ENCODE results near the gene IFT122.
"Not testable (repeated sequence)": the region's sequence is repeated elsewhere in the genome, so short reads cannot be mapped to it uniquely, and the experiment has no call there.

The IFT122 gene

DNA sequence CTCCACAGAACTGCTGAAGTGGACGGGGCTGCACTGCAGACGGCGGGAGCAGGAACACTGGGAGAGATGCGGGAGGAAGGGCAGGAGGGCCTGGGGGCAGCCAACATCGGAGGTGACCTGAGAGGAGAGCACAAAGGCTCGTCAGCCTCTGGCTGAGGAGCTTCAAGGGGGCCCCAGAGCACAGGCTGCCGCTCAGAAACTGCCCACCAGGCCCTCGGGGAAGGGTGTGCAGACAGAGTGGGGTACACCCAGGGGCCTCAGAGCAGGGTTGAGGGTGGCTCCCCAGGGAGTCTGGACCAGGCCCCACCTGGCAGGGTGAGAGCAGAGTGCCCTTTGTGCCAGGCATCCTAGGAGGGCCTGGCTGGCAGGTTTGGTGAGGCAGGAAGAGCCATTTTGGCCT lies 73.7 kb downstream of the IFT122 start:
- Histone ChIP-seq H3K9me3 (ENCODE audit: control insufficient read depth, insufficient read depth, low read length) (no peaks in the 10 kb centered on the region), H3K36me3 (ENCODE audit: control insufficient read depth, insufficient read depth, low read length) (peaks cover 14% of the 10 kb centered on the region), H3K4me1 (ENCODE audit: control insufficient read depth, insufficient read depth, low read length) (no peaks in the 10 kb centered on the region)

DNA sequence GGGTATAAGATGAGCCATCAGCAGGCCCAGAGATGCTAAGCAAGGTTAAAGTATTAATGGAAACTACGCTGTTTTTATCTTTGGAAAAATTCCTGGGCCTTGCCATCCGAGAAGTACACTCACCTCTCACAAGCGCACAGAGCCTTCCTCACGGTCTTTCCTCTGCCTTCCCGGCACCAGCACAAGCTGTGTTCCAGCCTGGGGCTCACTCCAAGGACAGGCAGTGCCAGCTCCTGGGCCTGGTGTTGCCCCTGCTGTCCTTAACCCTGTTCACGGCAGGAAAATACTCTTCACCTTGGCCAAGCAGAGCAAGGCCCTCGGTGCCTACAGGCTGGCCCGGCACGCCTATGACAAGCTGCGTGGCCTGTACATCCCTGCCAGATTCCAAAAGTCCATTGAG lies 74.1 kb downstream of the IFT122 start:
- Histone ChIP-seq H3K36me3 (ENCODE audit: control insufficient read depth, insufficient read depth, low read length) (peaks cover 14% of the 10 kb centered on the region), H3K4me1 (ENCODE audit: control insufficient read depth, insufficient read depth, low read length) (no peaks in the 10 kb centered on the region), H3K27me3 (ENCODE audit: control insufficient read depth, insufficient read depth, low read length) (no peaks in the 10 kb centered on the region), H3K9me3 (ENCODE audit: control insufficient read depth, insufficient read depth, low read length) (no peaks in the 10 kb centered on the region), H3K4me3 (ENCODE audit: low read depth, low read length) (no peak overlapping the region), H3K27ac (ENCODE audit: low read depth, low read length) (no peak overlapping the region), H3K9ac (ENCODE audit: low read depth, low read length) (no peak overlapping the region)

More for the DNA sequence above, 73.7 kb downstream of the IFT122 start:
- no peak overlapping the region for H3K9ac ChIP-seq (ENCODE audit: low read depth, low read length)
- no peak overlapping the region for H3K27ac ChIP-seq (ENCODE audit: low read depth, low read length)
- H3K27me3 ChIP-seq (ENCODE audit: control insufficient read depth, insufficient read depth, low read length), result no peaks in the 10 kb centered on the region
- no peak overlapping the region for H3K4me3 ChIP-seq (ENCODE audit: low read depth, low read length)

DNA sequence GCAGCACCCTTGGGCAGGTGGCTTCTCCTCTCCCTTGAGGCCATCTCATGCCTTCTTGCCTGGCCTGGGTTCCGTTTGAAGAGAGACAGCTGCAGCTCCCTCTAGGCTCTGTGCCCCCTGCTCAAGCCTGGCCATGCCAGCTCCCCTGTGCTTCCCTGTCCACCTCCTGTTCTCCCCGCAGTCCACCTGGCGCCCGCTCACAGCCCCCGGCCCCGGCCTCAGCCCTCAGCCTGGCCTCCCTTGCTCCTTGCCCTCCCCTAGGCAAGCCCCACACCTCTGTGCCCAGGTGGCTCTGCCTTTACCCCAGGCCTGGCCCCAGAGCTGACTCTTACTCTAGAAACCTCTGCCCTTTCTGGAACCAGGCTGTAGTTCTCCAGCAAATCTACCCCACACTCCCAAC lies 74.5 kb downstream of the IFT122 start:
- H3K27me3 ChIP-seq (ENCODE audit: control insufficient read depth, insufficient read depth, low read length), result no peaks in the 10 kb centered on the region
- H3K4me3 ChIP-seq (ENCODE audit: low read depth, low read length), result no peak overlapping the region
- peaks cover 14% of the 10 kb centered on the region for H3K36me3 ChIP-seq (ENCODE audit: control insufficient read depth, insufficient read depth, low read length)
- no peak overlapping the region for H3K9ac ChIP-seq (ENCODE audit: low read depth, low read length)
- H3K4me1 ChIP-seq (ENCODE audit: control insufficient read depth, insufficient read depth, low read length), result no peaks in the 10 kb centered on the region
- H3K9me3 ChIP-seq (ENCODE audit: control insufficient read depth, insufficient read depth, low read length), result no peaks in the 10 kb centered on the region
- no peak overlapping the region for H3K27ac ChIP-seq (ENCODE audit: low read depth, low read length)

DNA sequence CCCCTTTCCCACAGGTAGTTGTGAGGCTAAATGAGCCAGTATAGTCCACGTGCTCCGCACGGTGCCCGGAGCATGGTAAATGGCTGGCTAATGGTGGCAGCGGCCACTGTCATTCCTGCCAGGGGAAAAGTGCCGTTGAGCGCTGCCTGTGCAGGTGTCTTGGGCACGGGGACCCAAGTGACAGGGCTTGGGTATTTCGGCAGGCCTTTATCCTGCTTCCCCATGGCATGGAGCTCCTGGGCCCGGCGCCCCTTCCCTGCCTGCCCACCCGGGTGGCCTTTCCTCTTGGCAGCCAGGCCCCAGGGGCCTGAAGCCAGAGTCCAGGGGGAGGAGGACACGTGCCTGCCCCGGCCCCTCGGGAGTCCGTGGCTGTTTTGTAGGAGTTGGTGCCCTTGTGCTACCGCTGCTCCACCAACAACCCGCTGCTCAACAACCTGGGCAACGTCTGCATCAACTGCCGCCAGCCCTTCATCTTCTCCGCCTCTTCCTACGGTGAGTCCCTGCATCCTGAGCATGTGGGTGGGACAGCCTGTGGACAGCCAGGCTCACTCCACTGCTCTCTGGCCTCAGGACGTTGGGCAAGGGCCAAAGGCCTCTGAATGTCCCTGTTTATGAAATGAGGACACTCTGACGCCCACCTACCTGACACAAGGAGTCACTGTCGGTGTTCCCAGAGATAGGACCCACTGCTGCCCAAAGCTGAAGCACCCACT lies 75.2 kb downstream of the IFT122 start:
- not testable (repeated sequence) for H3K27ac ChIP-seq (ENCODE audit: low read depth, low read length); H3K4me1 ChIP-seq (ENCODE audit: control insufficient read depth, insufficient read depth, low read length); H3K9ac ChIP-seq (ENCODE audit: low read depth, low read length); H3K27me3 ChIP-seq (ENCODE audit: control insufficient read depth, insufficient read depth, low read length); H3K4me3 ChIP-seq (ENCODE audit: low read depth, low read length); H3K9me3 ChIP-seq (ENCODE audit: control insufficient read depth, insufficient read depth, low read length)
- H3K36me3 ChIP-seq (ENCODE audit: control insufficient read depth, insufficient read depth, low read length), result peaks cover 14% of the 10 kb centered on the region

DNA sequence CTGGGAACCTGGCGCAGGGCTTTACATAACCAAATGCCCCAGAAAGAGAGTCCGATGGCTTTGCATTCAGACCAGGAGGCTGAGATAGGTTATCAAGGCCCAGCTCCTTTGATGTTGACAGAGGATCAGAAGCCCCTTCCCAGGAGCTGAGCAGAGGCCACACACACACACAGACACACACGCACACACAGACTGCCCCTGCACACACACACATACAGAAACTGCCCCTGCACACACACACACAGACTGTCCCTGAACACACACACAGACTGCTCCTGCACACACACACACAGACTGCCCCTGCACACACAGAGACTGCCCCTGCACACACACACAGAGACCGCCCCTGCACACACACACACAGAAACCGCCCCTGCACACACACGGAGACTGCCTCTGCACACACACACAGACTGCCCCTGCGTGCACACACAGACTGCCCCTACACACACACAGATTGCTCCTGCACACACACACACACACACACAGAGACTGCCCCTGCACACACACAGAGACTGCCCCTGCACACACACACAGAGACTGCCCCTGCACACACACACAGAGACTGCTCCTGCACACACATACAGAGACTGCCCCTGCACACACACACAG lies 75.9 kb downstream of the IFT122 start:
- H3K27ac ChIP-seq (ENCODE audit: low read depth, low read length); H3K9me3 ChIP-seq (ENCODE audit: control insufficient read depth, insufficient read depth, low read length); H3K27me3 ChIP-seq (ENCODE audit: control insufficient read depth, insufficient read depth, low read length); H3K4me1 ChIP-seq (ENCODE audit: control insufficient read depth, insufficient read depth, low read length); H3K4me3 ChIP-seq (ENCODE audit: low read depth, low read length); H3K9ac ChIP-seq (ENCODE audit: low read depth, low read length): not testable (repeated sequence)
- H3K36me3 ChIP-seq (ENCODE audit: control insufficient read depth, insufficient read depth, low read length), result peaks cover 14% of the 10 kb centered on the region

DNA sequence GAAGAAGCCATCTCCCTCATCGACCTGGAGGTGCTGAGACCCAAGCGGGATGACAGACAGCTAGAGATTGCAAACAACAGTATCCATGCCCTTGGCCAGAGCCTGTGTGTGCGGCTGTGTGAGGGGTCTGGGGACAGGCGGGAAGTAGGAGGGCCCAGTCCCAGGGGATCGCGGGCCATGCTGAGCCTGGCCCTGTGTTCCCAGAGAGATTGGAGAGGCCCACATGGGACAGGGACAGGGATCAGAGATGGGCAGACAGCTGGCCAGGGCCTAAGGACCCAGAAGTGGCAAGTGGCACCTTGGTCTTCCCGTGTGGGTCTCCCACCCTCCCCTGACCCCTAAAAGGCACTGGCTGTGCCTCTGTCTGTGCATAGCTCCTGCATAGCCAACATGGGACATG lies 77.5 kb downstream of the IFT122 start:
- H3K4me3 ChIP-seq (ENCODE audit: low read depth, low read length), result no peak overlapping the region
- H3K9me3 ChIP-seq (ENCODE audit: control insufficient read depth, insufficient read depth, low read length), result no peaks in the 10 kb centered on the region
- no peaks in the 10 kb centered on the region for H3K27me3 ChIP-seq (ENCODE audit: control insufficient read depth, insufficient read depth, low read length)
- H3K36me3 ChIP-seq (ENCODE audit: control insufficient read depth, insufficient read depth, low read length), result peaks cover 5% of the 10 kb centered on the region
- H3K4me1 ChIP-seq (ENCODE audit: control insufficient read depth, insufficient read depth, low read length), result no peaks in the 10 kb centered on the region
- no peak overlapping the region for H3K27ac ChIP-seq (ENCODE audit: low read depth, low read length)
- H3K9ac ChIP-seq (ENCODE audit: low read depth, low read length), result no peak overlapping the region

DNA sequence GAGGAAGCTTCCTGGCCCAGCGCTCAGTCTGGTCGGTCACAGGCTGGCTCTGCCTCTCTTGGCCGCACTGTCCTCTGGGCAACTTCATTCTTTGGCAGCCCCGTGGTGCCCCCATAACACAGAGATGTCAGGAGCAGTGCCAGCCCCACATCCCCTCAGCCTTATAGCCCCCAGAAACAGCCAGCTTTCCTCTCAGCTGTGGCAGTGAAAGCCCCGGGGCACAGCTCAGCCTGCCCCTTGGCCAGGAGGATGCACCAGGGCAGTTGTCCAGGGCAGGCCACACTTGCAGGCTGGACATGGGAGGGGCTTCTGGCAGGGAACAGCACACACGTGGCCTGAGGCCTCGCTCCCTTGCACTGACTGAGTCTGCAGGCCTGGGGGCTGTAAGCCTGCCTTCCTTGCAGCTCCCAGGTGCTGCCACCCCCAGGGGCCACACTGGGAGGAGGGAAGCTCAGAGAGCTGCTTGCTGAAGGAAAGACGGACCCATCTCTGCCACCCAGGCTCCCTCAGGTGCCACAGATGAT lies 78.1 kb downstream of the IFT122 start:
- Histone ChIP-seq H3K9ac (ENCODE audit: low read depth, low read length) (no peak overlapping the region), H3K27me3 (ENCODE audit: control insufficient read depth, insufficient read depth, low read length) (no peaks in the 10 kb centered on the region)

DNA sequence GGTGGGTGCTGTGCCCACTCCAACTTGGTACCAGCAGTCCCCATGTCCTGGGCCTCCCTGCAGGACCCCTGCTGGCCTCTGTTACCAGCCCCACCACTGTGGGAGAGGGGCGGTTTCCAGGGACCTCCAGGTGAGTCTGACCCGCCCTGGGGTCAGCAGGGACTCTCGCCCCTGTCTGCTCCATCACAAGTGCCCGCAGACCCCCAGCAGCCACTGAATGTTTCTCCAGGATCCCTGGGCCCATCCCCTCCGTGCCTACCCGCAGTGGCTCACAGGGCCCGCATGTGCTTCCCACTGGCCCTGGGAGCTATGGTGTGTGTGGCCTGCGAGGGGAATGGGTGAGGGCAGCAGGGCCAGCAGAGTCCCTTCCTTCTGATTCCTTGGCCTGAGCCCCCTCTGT lies 78.6 kb downstream of the IFT122 start:
- no peaks in the 10 kb centered on the region for H3K4me1 ChIP-seq (ENCODE audit: control insufficient read depth, insufficient read depth, low read length)

More for the DNA sequence above, 78.1 kb downstream of the IFT122 start:
- H3K4me1 ChIP-seq (ENCODE audit: control insufficient read depth, insufficient read depth, low read length), result no peaks in the 10 kb centered on the region
- H3K36me3 ChIP-seq (ENCODE audit: control insufficient read depth, insufficient read depth, low read length), result peaks cover 3% of the 10 kb centered on the region
- no peak overlapping the region for H3K27ac ChIP-seq (ENCODE audit: low read depth, low read length)
- H3K4me3 ChIP-seq (ENCODE audit: low read depth, low read length), result no peak overlapping the region
- H3K9me3 ChIP-seq (ENCODE audit: control insufficient read depth, insufficient read depth, low read length), result no peaks in the 10 kb centered on the region

DNA sequence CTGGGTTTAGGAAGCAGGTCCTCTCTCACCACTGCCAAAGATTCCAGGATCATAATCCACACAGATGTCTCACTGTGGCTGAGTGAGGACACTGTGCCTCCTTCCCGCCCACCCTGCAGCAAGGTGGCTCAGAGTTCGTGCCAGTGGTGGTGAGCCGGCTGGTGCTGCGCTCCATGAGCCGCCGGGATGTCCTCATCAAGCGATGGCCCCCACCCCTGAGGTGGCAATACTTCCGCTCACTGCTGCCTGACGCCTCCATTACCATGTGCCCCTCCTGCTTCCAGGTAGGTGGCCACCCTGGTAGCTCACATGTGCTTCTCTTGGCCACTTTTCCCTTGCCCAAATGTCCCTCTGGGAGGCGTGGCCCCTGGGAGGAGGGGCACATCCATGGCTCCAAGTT lies 79.4 kb downstream of the IFT122 start:
- Histone ChIP-seq H3K4me3 (ENCODE audit: low read depth, low read length) (no peak overlapping the region), H3K27ac (ENCODE audit: low read depth, low read length) (no peak overlapping the region), H3K9ac (ENCODE audit: low read depth, low read length) (no peak overlapping the region), H3K36me3 (ENCODE audit: control insufficient read depth, insufficient read depth, low read length) (peaks cover 3% of the 10 kb centered on the region; the same call in 1 of the 2 replicates), H3K4me1 (ENCODE audit: control insufficient read depth, insufficient read depth, low read length) (no peaks in the 10 kb centered on the region), H3K9me3 (ENCODE audit: control insufficient read depth, insufficient read depth, low read length) (no peaks in the 10 kb centered on the region), H3K27me3 (ENCODE audit: control insufficient read depth, insufficient read depth, low read length) (no peaks in the 10 kb centered on the region)

More for the DNA sequence above, 78.6 kb downstream of the IFT122 start:
- Histone ChIP-seq H3K27me3 (ENCODE audit: control insufficient read depth, insufficient read depth, low read length) (no peaks in the 10 kb centered on the region), H3K27ac (ENCODE audit: low read depth, low read length) (no peak overlapping the region), H3K9me3 (ENCODE audit: control insufficient read depth, insufficient read depth, low read length) (no peaks in the 10 kb centered on the region), H3K4me3 (ENCODE audit: low read depth, low read length) (no peak overlapping the region), H3K9ac (ENCODE audit: low read depth, low read length) (no peak overlapping the region), H3K36me3 (ENCODE audit: control insufficient read depth, insufficient read depth, low read length) (peaks cover 3% of the 10 kb centered on the region)

DNA sequence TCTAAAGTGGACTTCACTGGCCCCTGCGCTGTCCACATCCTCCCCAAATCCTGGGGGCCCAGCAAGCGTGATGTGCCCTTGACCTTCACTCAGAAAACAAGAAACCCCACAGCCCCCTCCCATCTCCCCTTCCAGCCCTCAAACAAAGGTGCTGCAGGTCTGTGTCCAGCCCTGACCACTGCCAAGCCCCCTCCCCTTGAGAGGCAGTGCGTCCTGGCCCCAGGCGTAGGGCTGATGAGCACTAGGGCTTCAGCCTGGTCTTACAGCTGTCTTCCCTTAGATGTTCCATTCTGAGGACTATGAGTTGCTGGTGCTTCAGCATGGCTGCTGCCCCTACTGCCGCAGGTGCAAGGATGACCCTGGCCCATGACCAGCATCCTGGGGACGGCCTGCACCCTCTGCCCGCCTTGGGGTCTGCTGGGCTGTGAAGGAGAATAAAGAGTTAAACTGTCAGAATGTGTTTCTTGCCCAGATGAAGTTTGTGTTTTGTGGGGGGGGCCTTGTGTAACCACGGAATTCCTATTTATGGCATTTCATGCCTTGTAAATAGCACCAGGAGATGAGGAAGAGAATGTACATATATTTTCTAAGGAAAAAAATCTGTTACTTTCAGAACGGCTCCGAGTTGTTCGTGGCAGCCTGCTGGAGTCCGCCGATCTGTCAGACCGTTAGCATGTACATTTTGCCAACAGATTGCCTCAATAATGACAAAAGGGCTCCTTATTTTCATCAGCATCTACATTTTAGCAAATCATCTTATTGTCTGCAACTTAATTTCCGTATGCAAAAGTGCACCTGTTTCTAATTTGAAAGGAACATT lies 80.1 kb downstream of the IFT122 start:
- Histone ChIP-seq H3K9me3 (ENCODE audit: control insufficient read depth, insufficient read depth, low read length) (no peaks in the 10 kb centered on the region), H3K27me3 (ENCODE audit: control insufficient read depth, insufficient read depth, low read length) (no peaks in the 10 kb centered on the region), H3K27ac (ENCODE audit: low read depth, low read length) (no peak overlapping the region), H3K4me1 (ENCODE audit: control insufficient read depth, insufficient read depth, low read length) (no peaks in the 10 kb centered on the region), H3K36me3 (ENCODE audit: control insufficient read depth, insufficient read depth, low read length) (peaks cover 3% of the 10 kb centered on the region; the same call in 1 of the 2 replicates), H3K4me3 (ENCODE audit: low read depth, low read length) (no peak overlapping the region), H3K9ac (ENCODE audit: low read depth, low read length) (no peak overlapping the region)

DNA sequence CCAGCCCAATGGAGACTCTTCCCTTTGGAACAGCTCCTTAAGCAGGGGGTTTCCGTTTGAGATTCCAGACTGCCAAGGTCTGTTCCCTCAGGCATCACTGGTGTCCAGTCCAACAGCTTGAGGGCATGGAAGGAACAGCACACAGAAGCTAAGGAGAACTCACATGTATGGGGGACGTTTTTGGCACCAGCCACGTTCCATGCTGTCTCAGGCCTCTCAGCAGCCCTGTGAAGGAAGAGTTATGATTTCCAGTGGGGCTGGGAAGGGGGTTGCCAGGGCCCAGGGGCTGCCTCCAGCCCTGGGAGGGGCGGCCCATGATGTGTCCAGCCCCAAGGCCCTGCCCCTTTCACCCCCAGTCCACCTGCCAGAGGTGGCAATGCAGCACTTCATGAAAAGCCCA lies 80.9 kb downstream of the IFT122 start:
- Histone ChIP-seq H3K4me1 (ENCODE audit: control insufficient read depth, insufficient read depth, low read length) (no peaks in the 10 kb centered on the region), H3K9ac (ENCODE audit: low read depth, low read length) (no peak overlapping the region), H3K27ac (ENCODE audit: low read depth, low read length) (no peak overlapping the region), H3K36me3 (ENCODE audit: control insufficient read depth, insufficient read depth, low read length) (0 out of 2 replicates have a peak, but pooled peaks cover under 1% of the 10 kb centered on the region), H3K4me3 (ENCODE audit: low read depth, low read length) (no peak overlapping the region), H3K27me3 (ENCODE audit: control insufficient read depth, insufficient read depth, low read length) (no peaks in the 10 kb centered on the region), H3K9me3 (ENCODE audit: control insufficient read depth, insufficient read depth, low read length) (no peaks in the 10 kb centered on the region)
